ENCODE data around the gene TBC1D9B.

DNA sequence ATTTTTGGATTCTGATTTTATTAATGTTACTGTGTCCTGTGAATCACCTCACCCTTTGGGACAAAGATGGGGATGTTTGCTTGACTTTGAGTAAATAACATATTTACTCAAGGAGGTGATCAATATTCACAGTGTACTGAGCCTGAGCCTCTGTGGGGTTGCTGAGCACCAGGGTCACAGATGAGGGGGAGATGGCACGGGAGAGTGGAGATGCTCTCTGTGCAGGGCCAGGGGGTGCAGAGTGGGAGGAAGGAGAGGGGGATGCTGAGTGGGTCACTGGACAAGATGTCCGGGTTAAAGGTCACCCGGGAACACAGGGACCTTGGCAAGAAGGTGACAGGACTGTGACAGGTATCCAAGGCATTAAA is 83.0 kb downstream of the TBC1D9B start:
- TF ChIP-seq EZH2 (IDR thresholded peaks at IDR 0.05; ENCODE audit: low read length, missing control alignments) (no peak), CTCF (conservative IDR thresholded peaks at IDR 0.05 in 1 of 2, IDR thresholded peaks at IDR 0.05 in 1 of 2; ENCODE audit: low read depth in 1 of 2, low read length in 2 of 2) (no peak)
